Left ventricle myocardium inferior (tissue), 1 donor: ENCODE data around the gene BCORL1. TPM values are rescaled to one million over a fixed set of nuclear protein-coding genes. Genes with fewer than 3 reads are reported as not detected.

ENCODE experiments used
- DNase-seq: peaks from one replicate; pipeline ENCODE4 v3.0.0-alpha.2; 2020
- H3K27ac ChIP-seq: fragments of 200-600 bp; replicated peaks from 2 replicates; pipeline ENCODE4 v1.8.0; 2021
- H3K27me3 ChIP-seq: fragments of 200-600 bp; 2 replicates; pipeline ENCODE4 v1.8.0; 2021; ENCODE audit warnings: low read depth
- H3K36me3 ChIP-seq: fragments of 200-600 bp; 2 replicates; pipeline ENCODE4 v1.8.0; 2021
- H3K4me1 ChIP-seq: fragments of 200-600 bp; 2 replicates; pipeline ENCODE4 v1.8.0; 2021
- H3K4me3 ChIP-seq: fragments of 200-600 bp; 2 replicates; pipeline ENCODE4 v1.8.0; 2021; ENCODE audit warnings: mild to moderate bottlenecking, moderate library complexity
- H3K9me3 ChIP-seq: fragments of 200-600 bp; replicated peaks from 2 replicates; pipeline ENCODE4 v1.8.0; 2021
- intact Hi-C: fragments of 100-400 bp; cut with micrococcal nuclease; formaldehyde crosslinking; loops from one replicate; pipeline ENCODE4 v1.11.0; 2022
- total RNA-seq: library from RNA; stranded (reverse); fragmentation: NEBNext Ultra II Directional; extraction: Animal tissue kit (Norgen Biotek cat#: 25700); gene quantifications from one replicate; pipeline ENCODE4 v1.2.1, GENCODE V29; 2021
- TF ChIP-seq, protein P1 (sequence below): fragments of 200-600 bp; IDR thresholded peaks from 2 replicates; pipeline ENCODE4 v1.8.0; 2021; ENCODE audit warnings: antibody characterized with exemption, mild to moderate bottlenecking, borderline replicate concordance
- donor health status: DM: no; HTN: yes; CAD: no; lungs with severe emphysema.

BCORL1 gene
- total RNA-seq, 1 donor from 2014 or later = 8.2 TPM

- Histone ChIP-seq H3K9me3 (no peaks in the 10 kb centered on the region), H3K36me3 (no peaks in the 10 kb centered on the region), H3K4me1 (peaks cover 21% of the 10 kb centered on the region), H3K27me3 (no peaks in the 10 kb centered on the region), H3K27ac (peak overlapping the region; percentile 38), H3K4me3 (no peak overlapping the region)
- peak; percentile 25 for DNase-seq
- intact Hi-C loops = no loop called here
- TF ChIP-seq, protein P1, sequence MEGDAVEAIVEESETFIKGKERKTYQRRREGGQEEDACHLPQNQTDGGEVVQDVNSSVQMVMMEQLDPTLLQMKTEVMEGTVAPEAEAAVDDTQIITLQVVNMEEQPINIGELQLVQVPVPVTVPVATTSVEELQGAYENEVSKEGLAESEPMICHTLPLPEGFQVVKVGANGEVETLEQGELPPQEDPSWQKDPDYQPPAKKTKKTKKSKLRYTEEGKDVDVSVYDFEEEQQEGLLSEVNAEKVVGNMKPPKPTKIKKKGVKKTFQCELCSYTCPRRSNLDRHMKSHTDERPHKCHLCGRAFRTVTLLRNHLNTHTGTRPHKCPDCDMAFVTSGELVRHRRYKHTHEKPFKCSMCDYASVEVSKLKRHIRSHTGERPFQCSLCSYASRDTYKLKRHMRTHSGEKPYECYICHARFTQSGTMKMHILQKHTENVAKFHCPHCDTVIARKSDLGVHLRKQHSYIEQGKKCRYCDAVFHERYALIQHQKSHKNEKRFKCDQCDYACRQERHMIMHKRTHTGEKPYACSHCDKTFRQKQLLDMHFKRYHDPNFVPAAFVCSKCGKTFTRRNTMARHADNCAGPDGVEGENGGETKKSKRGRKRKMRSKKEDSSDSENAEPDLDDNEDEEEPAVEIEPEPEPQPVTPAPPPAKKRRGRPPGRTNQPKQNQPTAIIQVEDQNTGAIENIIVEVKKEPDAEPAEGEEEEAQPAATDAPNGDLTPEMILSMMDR = no peak
Observed at GRCh38 chrX:130106071-130106470, 123.6 kb downstream of the BCORL1 start.

Other genes starting within 250 kb of the BCORL1 start
- gene XPNPEP2, start 243.7 kb upstream of the BCORL1 start, total RNA-seq = 1.3 TPM
- gene SASH3, start 202.7 kb upstream of the BCORL1 start, total RNA-seq = 2.2 TPM
- 11.9 TPM for gene ZDHHC9, start 138.7 kb upstream of the BCORL1 start, total RNA-seq
- gene UTP14A, start 76.5 kb upstream of the BCORL1 start, total RNA-seq = 7.5 TPM
- gene ELF4, start 127.9 kb downstream of the BCORL1 start, total RNA-seq = 2.2 TPM
- 127 TPM for gene AIFM1, start 183.2 kb downstream of the BCORL1 start, total RNA-seq
- 0.41 TPM for gene RAB33A, start 189.3 kb downstream of the BCORL1 start, total RNA-seq